Fibroblast of lung (primary cell): Measurements from ENCODE around the gene DDRGK1.

Experiments used
- CTCF ChIP-seq, 2 donors: IDR thresholded peaks in 1 of 2; conservative IDR thresholded peaks in 1 of 2; 1 replicate in 1 of 2; 2 replicates in 1 of 2; pipeline ENCODE4 v1.5.1; 2011 to 2012; ENCODE audit warnings: low read length in 2 of 2, control low read depth in 1 of 2, inconsistent platforms in 1 of 2, low read depth in 1 of 2, mild to moderate bottlenecking in 1 of 2
- EZH2 ChIP-seq: IDR thresholded peaks from 2 replicates; pipeline ENCODE4 v1.5.1; 2012; ENCODE audit warnings: low read length, control low read depth, mild to moderate bottlenecking; ENCODE audit errors: missing control alignments

DNA sequence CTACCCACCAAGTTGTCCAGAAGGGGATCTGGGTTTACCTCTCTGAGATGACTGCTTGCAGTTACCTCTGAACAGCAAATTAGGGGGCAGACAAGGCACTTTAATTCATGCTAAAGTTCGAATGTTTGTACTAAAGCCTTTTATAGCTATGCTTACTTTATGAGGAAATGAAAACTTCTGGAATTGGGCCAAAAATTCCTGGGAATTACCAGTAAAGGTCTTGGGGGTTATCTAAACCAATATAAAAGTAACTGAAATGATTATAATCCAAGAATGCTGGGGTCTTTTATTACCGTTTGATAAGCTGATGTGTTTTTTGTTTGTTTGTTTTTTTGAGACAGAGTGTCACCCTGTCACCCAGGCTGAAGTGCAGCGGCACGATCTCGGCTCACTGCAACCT lies 23.2 kb downstream of the DDRGK1 start:
- TF ChIP-seq CTCF (conservative IDR thresholded peaks at IDR 0.05 in 1 of 2, IDR thresholded peaks at IDR 0.05 in 1 of 2; ENCODE audit: low read depth in 1 of 2, low read length in 2 of 2) (no peak), EZH2 (no peak)
